Caco-2 (cell line): ENCODE data around the gene CCDC188. TPM values are rescaled to one million over a fixed set of nuclear protein-coding genes. Genes with fewer than 3 reads are reported as not detected.

Experiments used
- BruUV-seq: library from RNA; stranded (reverse); fragments of 400-500 nt; replicated peaks from 2 replicates; lab custom pipeline; 2021; lab: Mats Ljungman, UMichigan
- CTCF ChIA-PET: fragments of 300-600 bp; sonication (Branson Sonifier 250); formaldehyde crosslinking; loops from one replicate; lab custom pipeline; 2022; ENCODE audit warnings: antibody characterized with exemption; lab: Charles Lee
- POLR2A ChIA-PET: fragments of 300-600 bp; sonication (Branson Sonifier 250); formaldehyde crosslinking; loops from one replicate; lab custom pipeline; 2022; ENCODE audit warnings: antibody characterized with exemption; lab: Charles Lee
- DNase-seq, 2 experiments: peaks; one replicate each; pipeline versions ENCODE4 v3.0.0 to v3.0.0-alpha.2; 2020 to 2022
- H3K27me3 ChIP-seq: replicated peaks from 2 replicates; pipeline ENCODE4 v1.6.0; 2011; ENCODE audit warnings: low read length; ENCODE audit not compliant: control insufficient read depth, insufficient read depth
- H3K36me3 ChIP-seq: 2 replicates; pipeline ENCODE4 v1.5.1; 2011; ENCODE audit warnings: low read length; ENCODE audit not compliant: control insufficient read depth, insufficient read depth
- H3K4me1 ChIP-seq: fragments of 250-450 bp; sonication (Bioruptor Pico); 2 replicates; pipeline ENCODE4 v1.5.1; 2020; ENCODE audit warnings: mild to moderate bottlenecking
- H3K4me3 ChIP-seq: 2 replicates; pipeline ENCODE4 v1.5.1; 2011; ENCODE audit warnings: low read depth, mild to moderate bottlenecking, control low read depth, low read length
- H3K9me3 ChIP-seq: fragments of 250-450 bp; sonication (Bioruptor Pico); 2 replicates; pipeline ENCODE4 v1.5.1; 2020; ENCODE audit warnings: mild to moderate bottlenecking, moderate library complexity
- H3K27ac Mint-ChIP-seq: one replicate; pipeline ENCODE4 v1.8.0; 2022; ENCODE audit warnings: mixed read lengths; ENCODE audit not compliant: unreplicated experiment
- H3K27me3 Mint-ChIP-seq: one replicate; pipeline ENCODE4 v1.8.0; 2022; ENCODE audit warnings: mixed read lengths; ENCODE audit not compliant: insufficient read depth, unreplicated experiment
- H3K36me3 Mint-ChIP-seq: one replicate; pipeline ENCODE4 v1.8.0; 2022; ENCODE audit warnings: mild to moderate bottlenecking, mixed read lengths; ENCODE audit not compliant: insufficient read depth, unreplicated experiment
- H3K4me1 Mint-ChIP-seq: one replicate; pipeline ENCODE4 v1.8.0; 2022; ENCODE audit warnings: low read depth, mixed read lengths; ENCODE audit not compliant: unreplicated experiment
- H3K4me3 Mint-ChIP-seq: one replicate; pipeline ENCODE4 v1.8.0; 2022; ENCODE audit warnings: mild to moderate bottlenecking, moderate library complexity, mixed read lengths; ENCODE audit not compliant: unreplicated experiment
- H3K9me3 Mint-ChIP-seq: one replicate; pipeline ENCODE4 v1.8.0; 2022; ENCODE audit warnings: mixed read lengths; ENCODE audit not compliant: unreplicated experiment
- intact Hi-C: fragments of 100-400 bp; cut with micrococcal nuclease; formaldehyde crosslinking; loops from one replicate; pipeline ENCODE4 v1.10.0; 2022; ENCODE audit not compliant: unreplicated experiment
- total RNA-seq: library from RNA; stranded (reverse); gene quantifications from 2 replicates; pipeline ENCODE4 v1.2.3, GENCODE V29; 2022
- TF ChIP-seq, protein P1 (sequence below), 2 experiments: fragments of 200-600 bp in 1 of 2; IDR thresholded peaks; 1 replicate in 1 of 2; 2 replicates in 1 of 2; pipeline versions ENCODE4 v1.5.1 to v1.8.0; 2011 to 2022; ENCODE audit warnings: antibody characterized with exemption in 1 of 2, control low read depth in 1 of 2, inconsistent platforms in 1 of 2, low read depth in 1 of 2, low read length in 1 of 2, mild to moderate bottlenecking in 1 of 2, moderate library complexity in 1 of 2; ENCODE audit not compliant: insufficient read depth in 1 of 2, severe bottlenecking in 1 of 2, unreplicated experiment in 1 of 2

Gene CCDC188
- total RNA-seq, 1 experiment from 2014 or later: not detected

GRCh38 chr22:20110359-20110985, 40.4 kb downstream of the CCDC188 start:
- intact Hi-C loops: loop anchor here (10.0 kb wide), 1 partner anchor 146 kb away; no protein-coding TSS in a partner anchor
- POLR2A ChIA-PET: no interaction called here
- BruUV-seq: TSS peak; percentile 33
- peaks cover 8% of the 10 kb centered on the region for H3K36me3 ChIP-seq
- Mint-ChIP-seq H3K4me1 (peaks cover 5% of the 10 kb centered on the region), H3K4me3 (no peak overlapping the region), H3K27me3 (no peaks in the 10 kb centered on the region), H3K36me3 (peaks cover 92% of the 10 kb centered on the region), H3K9me3 (no peaks in the 10 kb centered on the region), H3K27ac (no peak overlapping the region)
- no peak overlapping the region for H3K4me3 ChIP-seq
- H3K27me3 ChIP-seq: no peaks in the 10 kb centered on the region
- no peaks in the 10 kb centered on the region for H3K9me3 ChIP-seq
- TF ChIP-seq, protein P1, sequence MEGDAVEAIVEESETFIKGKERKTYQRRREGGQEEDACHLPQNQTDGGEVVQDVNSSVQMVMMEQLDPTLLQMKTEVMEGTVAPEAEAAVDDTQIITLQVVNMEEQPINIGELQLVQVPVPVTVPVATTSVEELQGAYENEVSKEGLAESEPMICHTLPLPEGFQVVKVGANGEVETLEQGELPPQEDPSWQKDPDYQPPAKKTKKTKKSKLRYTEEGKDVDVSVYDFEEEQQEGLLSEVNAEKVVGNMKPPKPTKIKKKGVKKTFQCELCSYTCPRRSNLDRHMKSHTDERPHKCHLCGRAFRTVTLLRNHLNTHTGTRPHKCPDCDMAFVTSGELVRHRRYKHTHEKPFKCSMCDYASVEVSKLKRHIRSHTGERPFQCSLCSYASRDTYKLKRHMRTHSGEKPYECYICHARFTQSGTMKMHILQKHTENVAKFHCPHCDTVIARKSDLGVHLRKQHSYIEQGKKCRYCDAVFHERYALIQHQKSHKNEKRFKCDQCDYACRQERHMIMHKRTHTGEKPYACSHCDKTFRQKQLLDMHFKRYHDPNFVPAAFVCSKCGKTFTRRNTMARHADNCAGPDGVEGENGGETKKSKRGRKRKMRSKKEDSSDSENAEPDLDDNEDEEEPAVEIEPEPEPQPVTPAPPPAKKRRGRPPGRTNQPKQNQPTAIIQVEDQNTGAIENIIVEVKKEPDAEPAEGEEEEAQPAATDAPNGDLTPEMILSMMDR (IDR thresholded peaks at IDR 0.05; ENCODE audit: insufficient read depth in 1 of 2, low read depth in 1 of 2, low read length in 1 of 2, severe bottlenecking in 1 of 2, unreplicated experiment in 1 of 2): no peak
- no peaks in the 10 kb centered on the region for H3K4me1 ChIP-seq
- DNase-seq: no peak
- CTCF ChIA-PET: interaction anchor here (0.6 to 0.7 kb wide), 3 partner anchors 18 to 450 kb away, joined by 3 to 7 read pairs (median 4); no protein-coding TSS in a partner anchor

DNA sequence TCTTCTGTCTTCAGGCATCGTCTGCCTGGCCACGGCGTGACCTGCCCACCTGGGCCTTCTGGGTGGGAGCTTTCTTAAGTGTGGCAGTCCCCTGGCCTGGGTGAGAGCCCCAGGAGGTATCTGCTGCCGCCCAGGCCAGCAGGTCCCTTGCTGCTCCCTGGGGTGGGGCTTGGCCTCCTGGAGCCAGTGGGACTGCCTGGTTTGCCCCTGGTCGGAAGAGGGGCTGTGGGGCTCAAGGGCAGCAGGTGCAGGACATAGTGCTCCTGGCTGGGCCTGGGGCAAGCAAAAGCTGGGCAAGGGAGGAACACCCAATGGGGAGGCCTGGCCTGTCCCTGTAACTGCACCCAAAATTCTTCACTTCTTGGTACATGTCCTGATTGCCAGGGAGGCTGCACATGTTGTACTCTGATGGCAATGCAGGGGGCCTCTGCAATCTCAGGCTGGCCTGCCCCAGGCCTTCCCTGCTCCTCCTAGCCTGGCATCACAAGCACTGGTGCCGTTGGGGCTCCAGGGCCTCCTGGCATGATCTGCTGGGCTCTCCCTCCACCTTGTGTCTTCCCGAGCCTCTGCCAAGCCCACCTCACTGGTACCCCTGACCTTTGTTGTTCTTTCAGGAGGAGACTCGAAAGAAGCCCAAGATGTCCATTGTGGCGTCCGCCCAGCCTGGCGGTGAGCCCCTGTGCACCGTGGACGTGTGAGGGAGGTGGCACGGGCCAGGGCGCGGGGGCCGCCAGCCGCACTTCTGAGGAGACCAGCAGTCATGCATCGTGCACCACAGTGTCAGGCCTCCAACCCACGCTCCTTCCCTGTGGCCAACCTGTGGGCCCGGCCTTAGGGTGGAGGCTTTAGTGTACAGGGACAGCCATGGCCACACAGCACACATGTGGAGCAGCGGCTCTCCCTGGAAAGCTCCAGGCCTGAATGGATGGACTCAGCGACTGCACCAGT, 41.2 kb downstream of the CCDC188 start:
- H3K9me3 ChIP-seq: no peaks in the 10 kb centered on the region
- H3K27me3 ChIP-seq: no peaks in the 10 kb centered on the region
- H3K4me1 Mint-ChIP-seq: no peaks in the 10 kb centered on the region
- peak in 1 of 2 experiments; percentile 28 for DNase-seq
- no TSS peak for BruUV-seq
- no peaks in the 10 kb centered on the region for H3K27me3 Mint-ChIP-seq
- H3K4me3 Mint-ChIP-seq: no peak overlapping the region
- intact Hi-C loops: loop anchor here (10.0 kb wide), 1 partner anchor 145 kb away; no protein-coding TSS in a partner anchor
- no peaks in the 10 kb centered on the region for H3K4me1 ChIP-seq
- POLR2A ChIA-PET: no interaction called here
- CTCF ChIA-PET: interaction anchor here (0.6 kb wide), 2 partner anchors 40 to 451 kb away, joined by 4 to 7 read pairs; no protein-coding TSS in a partner anchor
- no peak overlapping the region for H3K4me3 ChIP-seq
- no peaks in the 10 kb centered on the region for H3K9me3 Mint-ChIP-seq
- peaks cover 90% of the 10 kb centered on the region for H3K36me3 Mint-ChIP-seq
- peaks cover 11% of the 10 kb centered on the region for H3K36me3 ChIP-seq
- TF ChIP-seq, protein P1 (IDR thresholded peaks at IDR 0.05; ENCODE audit: insufficient read depth in 1 of 2, low read depth in 1 of 2, low read length in 1 of 2, severe bottlenecking in 1 of 2, unreplicated experiment in 1 of 2): no peak
- no peak overlapping the region for H3K27ac Mint-ChIP-seq

GRCh38 chr22:20108757-20109230, 42.1 kb downstream of the CCDC188 start:
- H3K9me3 Mint-ChIP-seq: no peaks in the 10 kb centered on the region
- H3K36me3 Mint-ChIP-seq: peaks cover 90% of the 10 kb centered on the region
- BruUV-seq: no TSS peak
- no peak overlapping the region for H3K27ac Mint-ChIP-seq
- no peaks in the 10 kb centered on the region for H3K9me3 ChIP-seq
- H3K27me3 Mint-ChIP-seq: no peaks in the 10 kb centered on the region
- TF ChIP-seq, protein P1 (IDR thresholded peaks at IDR 0.05; ENCODE audit: insufficient read depth in 1 of 2, low read depth in 1 of 2, low read length in 1 of 2, severe bottlenecking in 1 of 2, unreplicated experiment in 1 of 2): no peak
- intact Hi-C loops: no loop called here
- DNase-seq: no peak
- no peaks in the 10 kb centered on the region for H3K27me3 ChIP-seq
- no peak overlapping the region for H3K4me3 ChIP-seq
- CTCF ChIA-PET: no interaction called here
- H3K4me1 Mint-ChIP-seq: no peaks in the 10 kb centered on the region
- POLR2A ChIA-PET: interaction anchor here (1.1 kb wide), 1 partner anchor 9 kb away, joined by 3 read pairs; the partner anchor contains the start of gene TRMT2A
- H3K4me1 ChIP-seq: no peaks in the 10 kb centered on the region
- H3K4me3 Mint-ChIP-seq: no peak overlapping the region
- H3K36me3 ChIP-seq: peaks cover 11% of the 10 kb centered on the region
